HG03520 (cell line): ENCODE measurements around the gene RIMKLB.

ENCODE experiments used
- ATAC-seq: cut with Tn5 transposase; IDR thresholded peaks from one replicate; pipeline ENCODE4 v1.9.1; 2021; ENCODE audit warnings: mild to moderate bottlenecking, moderate library complexity; ENCODE audit not compliant: unreplicated experiment

RIMKLB gene, protein sequence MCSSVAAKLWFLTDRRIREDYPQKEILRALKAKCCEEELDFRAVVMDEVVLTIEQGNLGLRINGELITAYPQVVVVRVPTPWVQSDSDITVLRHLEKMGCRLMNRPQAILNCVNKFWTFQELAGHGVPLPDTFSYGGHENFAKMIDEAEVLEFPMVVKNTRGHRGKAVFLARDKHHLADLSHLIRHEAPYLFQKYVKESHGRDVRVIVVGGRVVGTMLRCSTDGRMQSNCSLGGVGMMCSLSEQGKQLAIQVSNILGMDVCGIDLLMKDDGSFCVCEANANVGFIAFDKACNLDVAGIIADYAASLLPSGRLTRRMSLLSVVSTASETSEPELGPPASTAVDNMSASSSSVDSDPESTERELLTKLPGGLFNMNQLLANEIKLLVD

GRCh38 chr12:8697476-8698131, at the start of gene RIMKLB:
Gene RIMKLB (plus strand): TSS chr12:8697991. CDS start chr12:8713867, 15,876 bp downstream.
- ATAC-seq: peak; percentile 61

- peak; percentile 65 for ATAC-seq
These were observed 49.1 kb upstream of the RIMKLB start for GRCh38 chr12:8648576-8649205.

GRCh38 chr12:8655421-8655820, 42.4 kb upstream of the RIMKLB start:
- ATAC-seq: no peak

DNA sequence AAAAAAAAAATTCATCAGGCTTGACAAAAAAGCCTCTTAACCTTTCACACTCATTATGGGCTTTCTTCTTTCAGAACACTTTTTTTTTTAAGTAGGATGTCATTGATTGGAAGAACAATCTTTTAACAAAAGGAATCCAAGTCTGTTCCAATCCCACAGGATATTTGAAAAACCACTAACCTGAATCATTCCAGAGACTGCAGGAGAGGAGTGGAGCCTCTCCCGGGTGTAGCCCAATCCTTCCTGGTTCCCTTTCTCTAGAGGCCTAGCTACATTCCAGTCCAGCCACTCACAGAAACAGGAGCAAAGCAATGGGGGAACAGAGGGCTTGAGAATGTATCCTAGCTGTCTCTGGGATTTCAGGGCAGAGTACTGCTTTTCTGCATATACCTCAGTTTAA, 39.4 kb upstream of the RIMKLB start:
- ATAC-seq: no peak

DNA sequence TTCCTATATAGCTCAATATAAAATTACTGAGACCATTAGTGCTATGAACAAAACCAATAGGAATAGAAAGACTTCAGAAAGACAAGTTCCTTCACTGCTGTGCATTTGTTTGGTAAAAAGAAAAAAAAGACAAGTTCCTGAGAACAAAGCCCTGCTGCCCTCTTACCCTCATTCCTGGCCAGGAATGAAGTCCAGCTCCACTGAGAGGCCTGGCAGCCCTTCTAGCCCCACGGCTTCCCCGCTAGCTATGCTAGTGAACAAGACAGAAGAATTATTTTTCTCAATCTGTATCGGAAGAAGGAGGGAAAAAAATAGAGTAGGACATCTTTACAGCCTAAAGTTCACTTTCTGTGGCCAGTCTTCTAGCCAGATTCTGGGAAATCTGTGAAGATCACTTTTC, 36.8 kb upstream of the RIMKLB start:
- no peak for ATAC-seq

GRCh38 chr12:8661751-8662150, 36.0 kb upstream of the RIMKLB start:
- ATAC-seq: no peak

DNA sequence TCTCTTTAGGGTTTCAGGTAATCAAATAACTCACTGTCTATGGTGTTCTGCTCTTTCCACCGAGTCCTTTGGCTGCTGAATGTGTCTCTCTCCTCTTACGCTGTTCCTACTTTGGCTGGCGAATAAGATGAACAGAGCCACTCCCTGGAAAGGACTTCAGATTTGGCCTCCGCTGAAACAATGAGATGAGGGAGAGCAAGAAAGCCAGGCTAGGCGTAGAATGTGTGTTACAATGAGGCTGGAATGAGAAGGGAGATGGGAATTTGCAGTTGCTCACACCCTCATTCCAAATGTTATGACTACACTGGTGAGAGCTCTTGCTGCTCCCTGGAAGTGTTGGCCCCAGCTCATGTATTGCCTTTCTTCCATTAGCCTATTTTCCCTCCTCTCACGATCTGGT, 35.2 kb upstream of the RIMKLB start, which contains the start of gene MFAP5:
TSS of gene MFAP5 (minus strand) at position 234 of the 400 bp plus-strand sequence. CDS start 722 bp downstream, outside the sequence.
- no peak for ATAC-seq

- ATAC-seq: no peak
These were observed 33.4 kb upstream of the RIMKLB start for GRCh38 chr12:8664228-8664913.

GRCh38 chr12:8665759-8666158, 32.0 kb upstream of the RIMKLB start:
- ATAC-seq: no peak

GRCh38 chr12:8667270-8667669, 30.5 kb upstream of the RIMKLB start:
- ATAC-seq: no peak

GRCh38 chr12:8668441-8668840, 29.4 kb upstream of the RIMKLB start:
- no peak for ATAC-seq

- ATAC-seq: no peak
These were observed 25.4 kb upstream of the RIMKLB start for GRCh38 chr12:8672381-8672780.

- no peak for ATAC-seq
These were observed 22.2 kb upstream of the RIMKLB start for GRCh38 chr12:8675591-8676036.

DNA sequence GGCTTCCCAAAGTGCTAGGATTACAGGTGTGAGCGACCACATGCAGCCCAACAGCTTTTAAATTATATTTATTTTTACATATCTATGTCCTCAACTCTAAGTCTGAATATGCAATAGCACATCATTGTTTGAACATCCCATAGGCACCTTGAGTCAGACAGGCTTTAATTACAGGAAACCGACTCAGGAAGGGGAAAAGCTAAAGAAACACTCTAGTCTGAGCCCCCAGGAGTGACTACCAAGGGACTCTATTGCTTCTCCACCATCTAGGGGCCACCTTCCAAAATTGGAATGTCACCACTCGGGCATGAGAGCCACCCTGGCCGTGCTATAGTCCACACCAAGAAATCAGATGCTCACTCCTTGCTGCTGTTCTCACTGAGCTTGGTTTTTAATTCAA, 21.1 kb upstream of the RIMKLB start:
- no peak for ATAC-seq

DNA sequence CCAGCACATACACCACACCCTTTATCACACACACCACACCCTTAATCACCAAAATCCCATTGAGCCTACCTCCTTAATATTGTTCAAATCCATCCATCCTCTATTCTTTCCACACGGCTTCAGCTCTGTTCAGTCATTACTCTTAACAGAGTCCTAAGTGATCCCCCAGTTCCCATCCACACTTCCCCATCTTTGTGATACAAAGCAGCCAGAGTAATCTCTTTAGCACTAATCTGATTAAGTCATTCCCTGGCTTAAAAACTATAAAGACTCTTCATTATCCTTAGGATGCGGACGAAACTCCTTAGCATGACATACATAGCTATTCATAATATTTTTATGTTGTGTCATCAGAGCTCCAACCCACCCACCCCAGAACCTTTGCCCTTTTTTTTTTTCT, 20.4 kb upstream of the RIMKLB start:
- no peak for ATAC-seq

GRCh38 chr12:8678661-8679111, 19.1 kb upstream of the RIMKLB start:
- ATAC-seq: no peak

DNA sequence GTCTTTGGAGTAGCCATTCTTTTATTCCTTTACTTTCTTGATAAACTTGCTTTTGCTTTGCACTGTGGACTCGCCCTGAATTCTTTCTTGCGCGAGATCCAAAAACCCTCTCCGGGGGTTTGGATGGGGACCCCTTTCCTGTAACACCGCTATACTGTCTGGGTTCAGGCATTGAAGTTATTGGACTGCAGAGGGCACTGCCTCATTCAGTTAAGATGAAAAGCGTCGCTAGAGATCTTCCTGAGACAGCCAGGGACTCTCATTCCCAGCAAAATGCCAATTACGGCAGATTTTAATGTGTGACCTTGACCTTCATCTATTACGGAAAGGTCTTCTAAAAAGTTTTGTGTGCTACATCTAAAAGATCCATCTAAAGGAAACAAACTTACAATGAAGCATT, 17.3 kb upstream of the RIMKLB start:
- ATAC-seq: no peak

DNA sequence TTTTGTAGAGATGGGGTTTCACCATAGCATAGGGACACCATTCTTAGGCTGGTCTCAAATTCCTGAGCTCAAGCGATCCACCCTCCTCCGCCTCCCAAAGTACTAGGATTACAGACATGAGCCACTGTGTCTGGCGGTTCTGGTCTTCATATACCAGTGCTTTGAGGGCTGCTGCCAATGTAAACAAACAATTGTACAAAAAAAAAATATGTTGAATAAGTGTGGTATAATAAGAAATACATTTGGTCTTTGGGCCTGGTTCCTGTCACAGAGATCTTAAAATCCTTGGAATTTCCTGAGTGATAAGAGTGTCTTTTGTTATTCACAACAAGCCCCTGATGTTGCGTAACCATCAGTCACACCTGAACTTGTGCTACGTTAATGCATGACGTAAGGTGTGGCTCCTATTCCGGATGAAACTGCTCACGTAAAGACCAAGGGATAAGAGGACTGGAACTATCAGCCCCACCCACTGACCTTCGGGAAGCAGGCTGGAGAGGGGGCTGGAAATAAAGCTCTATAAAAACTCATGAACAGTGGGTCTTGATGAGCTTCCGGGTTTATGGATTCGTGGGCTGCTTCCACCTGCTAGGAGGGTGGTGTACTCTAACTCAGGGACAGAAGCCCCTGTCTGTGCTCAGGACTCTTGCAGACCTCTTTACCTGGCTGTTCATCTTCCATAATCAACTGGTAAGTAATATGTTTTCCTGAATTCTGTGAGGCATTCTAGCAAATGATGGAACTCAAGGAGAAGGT, 16.5 kb upstream of the RIMKLB start:
- no peak for ATAC-seq

GRCh38 chr12:8685051-8685450, 12.7 kb upstream of the RIMKLB start:
- ATAC-seq: no peak

DNA sequence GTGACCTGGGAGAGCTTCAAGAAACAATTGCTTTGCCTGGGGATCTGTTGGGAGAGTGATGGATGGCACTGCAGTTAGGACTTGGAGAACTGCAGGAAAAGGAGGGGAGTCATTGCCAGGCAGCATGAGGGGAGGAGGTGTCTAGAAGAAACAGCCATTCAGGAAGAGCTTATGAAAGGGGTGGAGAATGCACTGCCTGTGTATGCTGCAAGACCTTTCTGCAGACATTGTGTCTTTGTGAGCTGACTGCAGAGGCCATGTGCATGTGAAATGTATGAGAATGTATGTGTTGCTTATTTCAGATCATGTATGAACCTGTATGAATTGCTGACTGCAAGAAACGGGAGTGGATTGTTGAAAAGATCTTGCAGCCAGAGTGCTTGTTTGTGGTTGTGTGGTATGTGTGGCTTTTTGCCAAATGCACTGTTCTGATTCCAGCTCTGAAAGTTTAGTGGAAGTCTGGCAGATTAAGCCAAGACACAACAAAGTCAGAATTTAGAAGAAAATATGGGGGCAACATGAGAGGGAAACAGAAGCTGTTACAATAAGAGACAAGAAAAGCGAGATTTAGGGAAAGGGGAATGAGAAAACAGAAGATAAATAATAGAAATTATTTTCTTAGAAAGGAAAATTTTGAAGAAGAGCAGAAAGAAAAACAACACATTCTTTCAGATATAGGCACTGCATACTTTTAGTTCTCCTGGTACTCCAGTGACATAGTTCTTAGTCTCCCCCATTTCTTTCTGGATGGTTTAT, 9.8 kb upstream of the RIMKLB start:
- no peak for ATAC-seq
